ENCODE data around the gene SNX30.

The SNX30 gene

DNA sequence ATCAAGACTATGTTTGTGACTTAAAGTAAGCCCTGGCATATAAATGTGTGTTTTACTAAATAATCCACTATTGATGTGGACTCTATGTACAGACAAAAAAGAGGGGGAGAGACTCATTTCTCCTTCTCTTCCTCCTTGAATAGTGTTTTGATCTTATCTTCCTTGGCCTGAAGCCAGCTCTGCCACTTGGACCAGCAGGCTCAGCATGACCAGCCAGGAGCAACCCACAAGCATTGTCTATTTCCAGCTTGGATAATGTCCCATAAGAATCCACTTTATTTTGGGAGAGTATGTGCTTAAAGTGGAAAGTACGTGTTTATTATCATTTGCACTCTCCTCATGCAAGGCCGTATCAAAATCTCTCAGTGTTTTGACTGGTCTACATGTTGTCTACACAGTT lies 164.0 kb downstream of the SNX30 start:
- DNase-seq (ENCODE audit: low read depth in 1 of 2, low spot score in 1 of 2), result no peak

- no peak for DNase-seq (ENCODE audit: low read depth in 1 of 2, low spot score in 1 of 2)
These were observed 166.8 kb downstream of the SNX30 start for GRCh38 chr9:112917047-112917986.

- no peak for DNase-seq (ENCODE audit: low read depth in 1 of 2, low spot score in 1 of 2)
These were observed 167.4 kb downstream of the SNX30 start for GRCh38 chr9:112917987-112918362.

DNA sequence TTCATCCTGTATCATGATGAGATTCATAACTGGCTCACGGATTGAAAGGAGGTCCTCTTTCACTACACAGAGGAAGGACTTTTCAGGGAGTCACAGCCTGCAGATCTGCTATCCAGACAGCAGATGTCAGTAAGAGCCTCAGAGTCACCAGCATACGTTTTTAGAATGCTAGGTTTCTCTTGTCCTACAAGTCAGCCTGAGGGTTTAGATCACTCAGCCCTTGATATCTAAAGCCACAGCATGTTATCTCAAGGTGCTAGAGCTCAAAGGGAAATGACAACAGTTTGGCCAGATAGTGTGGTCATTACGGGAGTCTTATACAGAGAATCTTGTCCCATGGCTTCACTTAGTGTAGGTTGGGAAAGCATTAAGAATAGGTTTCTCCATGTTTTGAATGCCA lies 171.0 kb downstream of the SNX30 start:
- DNase-seq (ENCODE audit: low read depth in 1 of 2, low spot score in 1 of 2), result no peak

Measured in stimulated activated CD4-positive, alpha-beta T cell treated with anti-CD3 and anti-CD28 coated beads, Interleukin-15, amount 100 ng/mL, for 1 hour (primary cell).